Measurements from ENCODE around the gene LRRC72.

DNA sequence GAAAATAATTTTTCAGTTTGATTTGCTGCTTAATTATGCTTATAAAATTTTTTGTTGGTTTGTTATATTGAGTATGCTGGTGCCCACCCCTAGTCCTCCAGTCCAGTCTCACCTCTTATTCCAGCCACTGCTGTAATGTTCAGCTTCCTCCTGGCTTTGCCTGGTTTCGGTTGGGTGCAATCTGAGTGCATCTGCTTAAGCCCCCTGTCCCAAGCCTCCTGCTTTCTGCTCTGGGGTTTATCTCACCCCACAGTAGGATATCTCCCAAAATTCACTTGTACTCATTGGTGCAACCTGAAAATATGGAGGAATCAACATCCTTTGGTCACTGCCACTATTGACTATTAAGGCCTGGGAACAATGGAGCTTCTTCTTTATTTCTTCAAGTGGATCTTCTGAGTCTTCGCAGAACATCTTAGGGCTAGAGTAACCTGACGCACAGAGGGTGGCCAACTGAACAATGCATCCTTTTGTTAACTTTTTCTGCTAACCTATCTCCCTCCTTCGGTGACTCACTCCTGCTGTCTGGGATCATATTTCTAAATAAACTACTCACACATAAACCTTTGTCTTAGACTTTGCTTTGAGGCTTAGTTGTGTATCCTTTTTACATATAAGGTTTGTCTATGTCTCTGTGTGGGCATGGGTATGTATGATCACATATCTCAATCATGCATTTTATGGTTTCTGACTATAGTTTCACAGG is 42.0 kb upstream of the LRRC72 start:
- TF ChIP-seq POLR2A (IDR thresholded peaks at IDR 0.05) (no peak), CTCF (IDR thresholded peaks at IDR 0.05) (no peak)

Data from prostate gland (tissue), 2 donors.